Upper lobe of right lung (tissue), 1 donor: ENCODE results near the gene HMGN5. TPM values are rescaled to one million over a fixed set of nuclear protein-coding genes. Genes with fewer than 3 reads are reported as not detected.
A peak's percentile ranks its signal among the peaks of the same experiment; 100 is the strongest.

Experiments used
- ATAC-seq: fragments of 200-7000 bp; cut with Tn5 transposase; one replicate; pipeline ENCODE4 v1.9.1; 2020; ENCODE audit warnings: mild to moderate bottlenecking, moderate library complexity
- DNase-seq: peaks from one replicate; pipeline ENCODE4 v3.0.0-alpha.2; 2020
- H3K27ac ChIP-seq: fragments of 200-600 bp; one replicate; pipeline ENCODE4 v1.8.0; 2022
- H3K27me3 ChIP-seq: fragments of 200-600 bp; one replicate; pipeline ENCODE4 v1.8.0; 2022; ENCODE audit warnings: mild to moderate bottlenecking
- H3K36me3 ChIP-seq: fragments of 200-600 bp; one replicate; pipeline ENCODE4 v1.8.0; 2022
- H3K4me1 ChIP-seq: fragments of 200-600 bp; one replicate; pipeline ENCODE4 v1.8.0; 2022
- H3K4me3 ChIP-seq: fragments of 200-600 bp; one replicate; pipeline ENCODE4 v1.8.0; 2022; ENCODE audit warnings: mild to moderate bottlenecking
- H3K9me3 ChIP-seq: fragments of 200-600 bp; one replicate; pipeline ENCODE4 v1.8.0; 2022
- intact Hi-C: fragments of 100-400 bp; cut with DNase I; formaldehyde crosslinking; loops from one replicate; pipeline ENCODE4 v1.11.0; 2022
- total RNA-seq: library from RNA; stranded (reverse); fragmentation: NEBNext Ultra II Directional; extraction: Animal tissue kit (Norgen Biotek cat#: 25700); gene quantifications from one replicate; pipeline ENCODE4 v1.2.1, GENCODE V29; 2021
- TF ChIP-seq, protein P1 (sequence below): fragments of 200-600 bp; IDR thresholded peaks from one replicate; pipeline ENCODE4 v1.8.0; 2022; ENCODE audit warnings: antibody characterized with exemption
- donor health status: DM: no; HTN: yes; CAD: no; lungs with severe emphysema.

HMGN5 gene
- total RNA-seq, 1 donor from 2014 or later = 1.8 TPM

GRCh38 chrX:81195259-81195658 is 6.5 kb downstream of the HMGN5 start:
- H3K9me3 ChIP-seq = no peaks in the 10 kb centered on the region
- H3K4me3 ChIP-seq = no peak overlapping the region
- H3K36me3 ChIP-seq = no peaks in the 10 kb centered on the region
- H3K4me1 ChIP-seq = no peaks in the 10 kb centered on the region
- H3K27me3 ChIP-seq = no peaks in the 10 kb centered on the region
- TF ChIP-seq, protein P1, sequence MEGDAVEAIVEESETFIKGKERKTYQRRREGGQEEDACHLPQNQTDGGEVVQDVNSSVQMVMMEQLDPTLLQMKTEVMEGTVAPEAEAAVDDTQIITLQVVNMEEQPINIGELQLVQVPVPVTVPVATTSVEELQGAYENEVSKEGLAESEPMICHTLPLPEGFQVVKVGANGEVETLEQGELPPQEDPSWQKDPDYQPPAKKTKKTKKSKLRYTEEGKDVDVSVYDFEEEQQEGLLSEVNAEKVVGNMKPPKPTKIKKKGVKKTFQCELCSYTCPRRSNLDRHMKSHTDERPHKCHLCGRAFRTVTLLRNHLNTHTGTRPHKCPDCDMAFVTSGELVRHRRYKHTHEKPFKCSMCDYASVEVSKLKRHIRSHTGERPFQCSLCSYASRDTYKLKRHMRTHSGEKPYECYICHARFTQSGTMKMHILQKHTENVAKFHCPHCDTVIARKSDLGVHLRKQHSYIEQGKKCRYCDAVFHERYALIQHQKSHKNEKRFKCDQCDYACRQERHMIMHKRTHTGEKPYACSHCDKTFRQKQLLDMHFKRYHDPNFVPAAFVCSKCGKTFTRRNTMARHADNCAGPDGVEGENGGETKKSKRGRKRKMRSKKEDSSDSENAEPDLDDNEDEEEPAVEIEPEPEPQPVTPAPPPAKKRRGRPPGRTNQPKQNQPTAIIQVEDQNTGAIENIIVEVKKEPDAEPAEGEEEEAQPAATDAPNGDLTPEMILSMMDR = no peak
- ATAC-seq (no peak), DNase-seq (no peak)
- no peak overlapping the region for H3K27ac ChIP-seq
- intact Hi-C loops = no loop called here

DNA sequence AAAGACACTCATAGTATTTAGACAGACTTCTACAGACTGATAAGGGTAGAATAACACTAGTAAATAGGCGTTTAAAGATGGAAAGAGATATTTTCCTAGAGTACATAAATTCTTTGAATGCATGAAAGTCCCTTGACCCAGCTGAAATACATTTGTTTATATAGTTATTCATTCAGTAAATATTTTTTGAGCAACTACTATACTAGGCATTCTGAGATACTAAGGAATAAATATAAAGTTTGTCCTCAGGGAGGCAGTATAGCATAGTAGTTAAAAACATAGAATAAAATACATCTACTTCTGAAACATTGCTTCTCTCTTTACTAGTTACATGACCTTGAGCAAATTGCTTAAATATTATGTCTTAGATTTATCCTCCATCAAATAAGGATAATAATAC is 27.4 kb downstream of the HMGN5 start:
- ATAC-seq (no peak), DNase-seq (no peak)
- Histone ChIP-seq H3K9me3 (no peaks in the 10 kb centered on the region), H3K4me3 (no peak overlapping the region), H3K27me3 (no peaks in the 10 kb centered on the region), H3K36me3 (no peaks in the 10 kb centered on the region), H3K27ac (no peak overlapping the region), H3K4me1 (no peaks in the 10 kb centered on the region)
- intact Hi-C loops = no loop called here
- TF ChIP-seq, protein P1 = peak; percentile 43

DNA sequence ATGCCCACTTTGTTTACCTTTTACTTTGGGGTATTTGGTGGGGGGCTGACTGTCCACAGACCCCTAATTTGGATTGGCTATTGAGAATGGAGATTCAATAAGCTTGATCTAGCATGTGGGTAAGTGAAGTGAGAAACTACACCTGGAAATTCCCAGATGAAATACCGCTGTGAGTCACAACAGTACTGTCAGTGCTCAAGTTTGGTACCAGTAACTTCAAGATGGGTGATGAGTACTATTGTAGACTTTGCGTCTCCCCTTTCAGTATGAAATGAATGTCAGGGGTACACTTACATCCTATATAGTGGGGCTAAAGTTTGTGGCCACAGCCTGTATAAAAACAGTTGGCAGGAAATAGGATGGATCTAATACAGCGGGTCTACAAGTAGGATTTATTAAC is 33.3 kb downstream of the HMGN5 start:
- TF ChIP-seq, protein P1 = no peak
- no peak overlapping the region for H3K27ac ChIP-seq

DNA sequence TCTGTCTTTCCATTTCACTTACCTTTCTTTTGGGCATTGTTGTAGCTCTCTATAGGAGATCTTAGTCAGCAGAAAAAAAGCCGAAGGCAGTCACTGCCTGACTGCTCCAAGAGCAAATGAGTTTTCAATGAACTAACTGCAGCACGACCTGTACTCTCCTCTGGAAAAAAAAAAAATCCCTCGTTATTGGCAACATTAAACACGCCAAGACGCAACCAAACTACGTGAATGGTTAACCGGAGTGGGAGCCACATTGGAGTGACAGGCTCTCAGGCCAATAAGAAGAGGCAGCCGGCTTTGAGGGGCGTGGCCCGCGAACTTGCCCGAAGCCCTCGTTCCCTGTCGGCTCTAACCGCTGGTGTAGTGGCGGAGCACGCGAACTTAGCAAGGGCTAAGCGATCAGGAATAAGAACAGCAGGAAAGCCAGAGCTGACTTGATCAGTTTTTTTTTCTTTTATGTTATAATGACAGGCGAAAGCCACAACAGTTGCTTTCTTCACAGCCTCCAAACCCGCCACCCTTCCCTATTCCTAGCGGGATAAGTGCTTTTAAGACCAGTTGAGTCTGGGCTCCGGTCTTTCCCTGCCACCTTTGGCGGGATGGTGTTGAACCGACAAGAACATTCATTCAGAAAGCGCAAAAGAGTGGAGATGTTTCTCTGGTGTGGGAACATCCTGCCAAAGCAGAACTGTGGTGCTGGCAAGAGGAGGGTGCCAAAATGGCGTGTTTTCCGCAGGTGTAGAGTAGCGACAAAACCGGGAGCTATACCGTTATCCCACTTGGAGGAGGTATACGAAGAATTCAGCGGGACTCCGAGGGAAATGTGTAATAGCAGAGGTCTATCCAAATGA is 80.0 kb downstream of the HMGN5 start:
- peak overlapping the region; percentile 64 for H3K4me3 ChIP-seq
- H3K9me3 ChIP-seq = no peaks in the 10 kb centered on the region
- TF ChIP-seq, protein P1 = no peak
- H3K27me3 ChIP-seq = no peaks in the 10 kb centered on the region
- peak; percentile 92 for DNase-seq
- H3K36me3 ChIP-seq = no peaks in the 10 kb centered on the region
- H3K27ac ChIP-seq = peak overlapping the region; percentile 47
- intact Hi-C loops = no loop called here
- no peaks in the 10 kb centered on the region for H3K4me1 ChIP-seq
- ATAC-seq = peak; percentile 100

More for the DNA sequence above, 33.3 kb downstream of the HMGN5 start:
- Histone ChIP-seq H3K4me1 (no peaks in the 10 kb centered on the region), H3K4me3 (no peak overlapping the region), H3K36me3 (no peaks in the 10 kb centered on the region), H3K27me3 (no peaks in the 10 kb centered on the region), H3K9me3 (no peaks in the 10 kb centered on the region)
- intact Hi-C loops = no loop called here
- DNase-seq = no peak
- no peak for ATAC-seq

GRCh38 chrX:81120936-81121371 is 80.8 kb downstream of the HMGN5 start:
- TF ChIP-seq, protein P1 = peak; percentile 56
- intact Hi-C loops = no loop called here
- DNase-seq = no peak

More at GRCh38 chrX:81120936-81121371, 80.8 kb downstream of the HMGN5 start:
- H3K9me3 ChIP-seq = no peaks in the 10 kb centered on the region
- peak overlapping the region; percentile 47 for H3K27ac ChIP-seq
- no peaks in the 10 kb centered on the region for H3K27me3 ChIP-seq
- no peaks in the 10 kb centered on the region for H3K4me1 ChIP-seq
- no peaks in the 10 kb centered on the region for H3K36me3 ChIP-seq
- H3K4me3 ChIP-seq = peak overlapping the region; percentile 64
- peak; percentile 80 for ATAC-seq
